Neural progenitor cell (in vitro differentiated cells): ENCODE results near the gene SLC15A4.

Experiments used
- CTCF ChIP-seq: fragments of 200-600 bp; sonication (generic); IDR thresholded peaks from 2 replicates; pipeline ENCODE4 v1.5.1; 2017; ENCODE audit warnings: antibody characterized with exemption, mild to moderate bottlenecking
- EZH2phosphoT487 ChIP-seq: fragments of 200-600 bp; sonication (generic); IDR thresholded peaks from 2 replicates; pipeline ENCODE4 v1.6.1; 2017; ENCODE audit warnings: antibody characterized with exemption

- TF ChIP-seq CTCF (no peak), EZH2phosphoT487 (no peak)
These were observed 40.6 kb downstream of the SLC15A4 start for GRCh38 chr12:128783129-128783574.
